HT1080 (cell line): ENCODE measurements around the gene ALG3. TPM values are rescaled to one million over a fixed set of nuclear protein-coding genes. Genes with fewer than 3 reads are reported as not detected.

Source experiments
- DNase-seq: peaks from one replicate; pipeline ENCODE4 v3.0.0-alpha.2; 2015; ENCODE audit warnings: low read depth
- small RNA-seq: library from RNA; depleted of rRNA; stranded (forward); fragments of <200 nt; gene quantifications from one replicate; pipeline ENCODE3, GENCODE V24; 2014
- total RNA-seq: library from RNA; depleted of rRNA; stranded (reverse); fragments of >200 nt; shearing (Covaris generic); gene quantifications from 2 replicates; pipeline ENCODE4 v1.2.3, GENCODE V29; 2014; rRNA removed

ALG3 gene
- total RNA-seq, 1 experiment from 2014 or later, result 146 TPM

GRCh38 chr3:184198509-184198908 lies 50.3 kb downstream of the ALG3 start:
- DNase-seq, result no peak

- DNase-seq, result no peak
Observed at GRCh38 chr3:184196536-184196935, 52.2 kb downstream of the ALG3 start.

GRCh38 chr3:184193991-184194539 lies 54.7 kb downstream of the ALG3 start:
- DNase-seq, result no peak

GRCh38 chr3:184192889-184193288 lies 55.9 kb downstream of the ALG3 start:
- DNase-seq, result no peak

Small RNA genes lying within 50 kb of the gene (small RNA-seq; reads per million reads assigned to genes)
- gene MIR1224, result not detected

Other genes with a start within 250 kb of the ALG3 start
- 17.3 and 18.2 TPM in 2 replicates for gene ABCC5, start 231.1 kb downstream of the ALG3 start, total RNA-seq
- not detected in 2 replicates for gene HTR3D, start 217.2 kb downstream of the ALG3 start, total RNA-seq
- gene HTR3C, start 195.9 kb downstream of the ALG3 start, total RNA-seq, result not detected in 2 replicates
- not detected in 2 replicates for gene HTR3E, start 151.9 kb downstream of the ALG3 start, total RNA-seq
- 85.0 and 88.4 TPM in 2 replicates for gene EIF2B5, start 113.6 kb downstream of the ALG3 start, total RNA-seq
- gene DVL3, start 93.6 kb downstream of the ALG3 start, total RNA-seq, result 38.6 and 46.8 TPM in 2 replicates
- 840 and 907 TPM in 2 replicates for gene AP2M1, start 74.1 kb downstream of the ALG3 start, total RNA-seq
- 49.1 and 72.9 TPM in 2 replicates for gene ABCF3, start 62.8 kb downstream of the ALG3 start, total RNA-seq
- not detected in 2 replicates for gene VWA5B2, start 19.4 kb downstream of the ALG3 start, total RNA-seq
- 18.5 TPM in 2 replicates for gene EEF1AKMT4, start 710 bp upstream of the ALG3 start, total RNA-seq
- gene CAMK2N2, start 12.6 kb upstream of the ALG3 start, total RNA-seq, result 3.6 and 10.5 TPM in 2 replicates
- not detected in 2 replicates for gene ECE2, start 27.1 kb upstream of the ALG3 start, total RNA-seq
- 1,567 and 1,674 TPM in 2 replicates for gene PSMD2, start 50.3 kb upstream of the ALG3 start, total RNA-seq
- 750 and 760 TPM in 2 replicates for gene EIF4G1, start 65.6 kb upstream of the ALG3 start, total RNA-seq
- 61.8 and 71.7 TPM in 2 replicates for gene FAM131A, start 88.6 kb upstream of the ALG3 start, total RNA-seq
- 13.9 and 21.1 TPM in 2 replicates for gene CLCN2, start 112.6 kb upstream of the ALG3 start, total RNA-seq
- gene POLR2H, start 112.7 kb upstream of the ALG3 start, total RNA-seq, result 327 and 330 TPM in 2 replicates
- gene THPO, start 129.2 kb upstream of the ALG3 start, total RNA-seq, result not detected in 2 replicates
- 0.43 and 1.2 TPM in 2 replicates for gene CHRD, start 131.1 kb upstream of the ALG3 start, total RNA-seq